NT2/D1 (cell line): ENCODE data around the gene EPB41L5.
"Not testable (repeated sequence)": the region's sequence is repeated elsewhere in the genome, so short reads cannot be mapped to it uniquely, and the experiment has no call there.

Experiments used
- SUZ12 ChIP-seq: IDR thresholded peaks from 2 replicates; pipeline ENCODE4 v1.6.1; 2011; ENCODE audit not compliant: insufficient read length, insufficient read depth; ENCODE audit errors: extremely low read depth
- ZNF274 ChIP-seq: IDR thresholded peaks from 2 replicates; pipeline ENCODE4 v1.6.1; 2011; ENCODE audit warnings: mild to moderate bottlenecking, low read depth, low read length

DNA sequence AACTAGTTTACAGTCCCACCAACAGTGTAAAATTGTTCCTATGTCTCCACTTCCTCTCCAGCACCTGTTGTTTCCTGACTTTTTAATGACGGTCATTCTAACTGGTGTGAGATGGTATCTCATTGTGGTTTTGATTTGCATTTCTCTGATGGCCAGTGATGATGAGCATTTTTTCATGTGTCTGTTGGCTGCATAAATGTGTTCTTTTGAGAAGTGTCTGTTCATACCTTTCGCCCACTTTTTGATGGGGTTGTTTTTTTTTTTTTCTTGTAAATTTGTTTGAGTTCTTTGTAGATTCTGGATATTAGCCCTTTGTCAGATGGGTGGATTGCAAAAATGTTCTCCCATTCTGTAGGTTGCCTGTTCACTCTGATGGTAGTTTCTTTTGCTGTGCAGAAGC lies 33.4 kb downstream of the EPB41L5 start:
- not testable (repeated sequence) for TF ChIP-seq SUZ12, ZNF274
